ENCODE measurements around the gene TEX48.

- no peak for TF ChIP-seq FOXM1 (IDR thresholded peaks at IDR 0.05; ENCODE audit: low read depth, low read length)
- TF ChIP-seq KDM1A (IDR thresholded peaks at IDR 0.05; ENCODE audit: borderline replicate concordance): no peak
- no peak for TF ChIP-seq POLR2AphosphoS5 (IDR thresholded peaks at IDR 0.05; ENCODE audit: low read length)
- TF ChIP-seq CTCF (IDR thresholded peaks at IDR 0.05 in 2 of 3, conservative IDR thresholded peaks at IDR 0.05 in 1 of 3; ENCODE audit: control insufficient read depth in 2 of 3, extremely low read depth in 1 of 3, insufficient read depth in 1 of 3, low read depth in 3 of 3, low read length in 3 of 3): no peak
- no peak for TF ChIP-seq E4F1 (IDR thresholded peaks at IDR 0.05; ENCODE audit: borderline replicate concordance, partially characterized antibody)
- no peak for TF ChIP-seq SMC3 (IDR thresholded peaks at IDR 0.05; ENCODE audit: borderline replicate concordance, low read length)
- no peak for TF ChIP-seq POLR2A (IDR thresholded peaks at IDR 0.05; ENCODE audit: low read depth, low read length)
- no peak for TF ChIP-seq PML (IDR thresholded peaks at IDR 0.05; ENCODE audit: low read length)
- no peak for TF ChIP-seq ELK1 (IDR thresholded peaks at IDR 0.05; ENCODE audit: low read depth, low read length)
- TF ChIP-seq NR2C1 (IDR thresholded peaks at IDR 0.05): no peak
- TF ChIP-seq RAD21 (IDR thresholded peaks at IDR 0.05; ENCODE audit: insufficient read depth, low read depth, low read length): no peak
- TF ChIP-seq TAF1 (IDR thresholded peaks at IDR 0.05; ENCODE audit: borderline replicate concordance, low read depth, low read length): no peak
Measured at GRCh38 chr9:114666401-114666800, 15.6 kb downstream of the TEX48 start.
